Measurements from ENCODE around the gene ATP8B3.

The ATP8B3 gene

DNA sequence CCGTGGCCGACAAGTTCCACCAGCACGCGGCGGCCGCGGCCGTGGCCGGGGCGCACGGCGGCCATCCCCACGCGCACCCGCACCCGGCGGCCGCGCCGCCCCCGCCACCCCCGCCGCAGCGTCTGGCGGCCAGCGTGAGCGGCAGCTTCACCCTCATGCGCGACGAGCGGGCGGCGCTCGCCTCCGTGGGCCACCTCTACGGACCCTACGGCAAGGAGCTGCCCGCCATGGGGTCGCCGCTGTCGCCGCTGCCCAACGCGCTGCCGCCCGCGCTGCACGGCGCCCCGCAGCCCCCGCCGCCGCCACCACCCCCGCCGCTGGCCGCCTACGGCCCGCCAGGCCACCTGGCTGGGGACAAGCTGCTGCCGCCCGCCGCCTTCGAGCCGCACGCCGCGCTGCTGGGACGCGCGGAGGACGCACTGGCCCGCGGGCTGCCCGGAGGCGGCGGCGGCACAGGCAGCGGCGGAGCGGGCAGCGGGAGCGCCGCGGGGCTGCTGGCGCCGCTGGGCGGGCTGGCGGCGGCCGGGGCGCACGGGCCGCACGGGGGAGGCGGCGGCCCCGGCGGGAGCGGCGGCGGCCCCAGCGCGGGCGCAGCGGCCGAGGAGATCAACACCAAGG, 57.9 kb downstream of the ATP8B3 start:
- DNase-seq = no peak

DNA sequence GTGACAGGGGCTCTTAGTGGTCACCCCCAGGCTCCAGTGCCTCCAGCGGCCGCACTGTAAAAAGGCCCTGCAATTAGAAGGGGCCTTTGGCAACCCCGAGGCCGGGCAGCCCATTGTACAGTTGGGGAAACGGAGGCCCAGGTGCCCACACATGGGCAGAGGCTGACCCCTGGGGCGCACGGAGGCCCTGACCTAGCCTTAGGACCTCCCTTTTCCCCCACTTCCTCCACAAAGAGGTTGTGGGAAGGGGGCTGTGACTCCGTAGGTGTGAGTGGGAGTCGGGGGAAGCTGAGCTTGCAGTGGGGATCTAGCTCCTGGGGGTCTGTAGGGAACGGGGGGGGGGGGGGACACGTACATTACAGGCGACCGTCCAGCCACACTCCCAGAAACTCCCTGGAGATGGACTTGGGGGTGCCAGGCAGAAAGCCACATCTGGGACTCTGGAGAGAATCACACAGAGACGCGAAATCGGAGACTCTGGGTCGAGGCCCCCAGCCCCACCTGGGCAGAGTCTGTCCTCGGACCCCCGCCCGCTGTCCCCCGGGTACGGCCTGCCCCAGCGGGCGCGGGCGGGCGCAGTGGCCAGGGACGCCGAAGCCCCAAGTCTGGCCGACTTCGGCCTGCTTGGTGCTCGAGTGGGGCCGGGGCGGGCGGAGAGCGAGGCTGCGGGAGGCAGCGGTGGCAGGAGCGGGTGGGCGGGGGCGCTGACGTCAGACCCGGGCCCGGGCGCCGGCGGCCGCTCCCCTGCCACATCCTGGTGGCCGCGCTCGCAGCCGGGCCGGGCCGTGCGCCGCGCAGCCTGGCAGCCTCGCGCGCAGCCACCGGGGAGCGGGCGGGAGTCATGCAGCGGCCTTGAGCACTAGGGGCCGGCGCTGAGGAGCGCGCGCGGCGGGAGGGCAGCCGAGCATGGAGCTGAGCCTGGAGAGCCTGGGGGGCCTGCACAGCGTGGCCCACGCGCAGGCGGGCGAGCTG, 59.0 kb downstream of the ATP8B3 start, which contains the start of gene ONECUT3:
Gene ONECUT3 (plus strand): TSS at position 750 of the 972 bp plus-strand sequence. CDS start 157 bp downstream, at position 907.
- no peak for DNase-seq

DNA sequence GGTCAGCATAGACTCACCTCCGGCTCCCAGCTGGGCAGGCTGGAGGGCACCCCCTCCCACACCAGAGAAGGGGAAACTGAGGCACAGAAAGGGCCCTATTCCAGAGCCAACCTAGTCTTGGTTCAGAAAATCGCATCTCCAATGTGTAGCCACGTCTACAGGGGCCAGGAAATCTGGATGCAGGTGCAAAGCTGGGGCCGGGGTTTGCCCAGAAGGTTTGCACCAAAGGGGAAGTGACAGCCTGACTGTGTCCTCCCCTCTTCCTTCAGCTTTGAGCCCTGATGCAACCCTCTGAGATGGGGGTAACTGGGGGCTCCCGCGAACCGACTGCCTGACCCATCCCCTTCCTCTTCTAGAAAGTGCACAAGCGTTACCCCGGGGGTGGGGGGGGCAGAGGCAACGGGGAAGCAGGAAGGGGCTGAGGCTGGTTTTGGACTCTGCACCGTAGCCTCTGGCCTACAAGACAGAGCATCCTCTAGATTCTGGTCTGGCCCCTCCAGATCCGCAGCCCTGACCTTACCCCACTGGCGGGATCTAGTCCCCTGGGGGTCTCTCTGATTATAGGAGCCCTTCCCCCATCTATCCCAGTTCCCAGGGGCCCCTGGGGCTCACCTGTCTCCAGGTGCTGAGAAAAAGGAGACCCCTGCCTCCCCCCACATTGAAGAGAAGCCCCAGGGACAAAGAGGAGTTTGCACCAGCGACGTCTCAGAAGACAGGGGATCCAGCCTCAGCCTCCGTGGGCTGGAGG, 59.9 kb downstream of the ATP8B3 start:
- DNase-seq = no peak

DNA sequence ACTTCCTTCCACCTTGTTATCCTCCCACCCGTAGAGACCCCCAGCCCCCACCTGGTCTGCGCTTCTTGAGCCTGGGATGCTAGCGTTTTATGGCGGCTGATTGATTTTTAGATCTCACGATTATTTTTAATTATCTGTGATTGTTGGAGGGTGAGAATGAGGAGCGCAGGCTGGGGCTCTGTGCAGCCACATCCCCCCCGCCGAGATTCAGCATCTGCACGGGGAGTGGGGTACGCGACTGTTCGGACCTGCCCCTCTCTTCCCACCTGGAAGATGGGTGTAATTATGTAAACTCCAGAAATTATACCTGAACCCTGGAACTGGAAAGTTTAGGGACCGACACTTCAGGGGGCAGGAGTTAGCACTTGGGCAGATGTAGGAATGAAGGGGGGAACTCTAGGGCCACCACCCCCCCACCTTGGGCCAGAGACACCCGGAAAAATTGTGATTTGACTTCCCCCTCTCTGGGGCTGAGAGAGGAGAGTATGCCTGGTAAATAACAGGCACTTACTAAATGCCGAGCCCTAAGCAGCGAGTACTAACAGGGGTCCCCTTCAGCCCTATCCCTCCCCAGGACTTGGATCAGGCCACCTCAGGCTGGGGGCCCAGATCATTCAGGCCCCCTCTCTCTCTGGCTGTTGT, 60.6 kb downstream of the ATP8B3 start:
- no peak for DNase-seq

DNA sequence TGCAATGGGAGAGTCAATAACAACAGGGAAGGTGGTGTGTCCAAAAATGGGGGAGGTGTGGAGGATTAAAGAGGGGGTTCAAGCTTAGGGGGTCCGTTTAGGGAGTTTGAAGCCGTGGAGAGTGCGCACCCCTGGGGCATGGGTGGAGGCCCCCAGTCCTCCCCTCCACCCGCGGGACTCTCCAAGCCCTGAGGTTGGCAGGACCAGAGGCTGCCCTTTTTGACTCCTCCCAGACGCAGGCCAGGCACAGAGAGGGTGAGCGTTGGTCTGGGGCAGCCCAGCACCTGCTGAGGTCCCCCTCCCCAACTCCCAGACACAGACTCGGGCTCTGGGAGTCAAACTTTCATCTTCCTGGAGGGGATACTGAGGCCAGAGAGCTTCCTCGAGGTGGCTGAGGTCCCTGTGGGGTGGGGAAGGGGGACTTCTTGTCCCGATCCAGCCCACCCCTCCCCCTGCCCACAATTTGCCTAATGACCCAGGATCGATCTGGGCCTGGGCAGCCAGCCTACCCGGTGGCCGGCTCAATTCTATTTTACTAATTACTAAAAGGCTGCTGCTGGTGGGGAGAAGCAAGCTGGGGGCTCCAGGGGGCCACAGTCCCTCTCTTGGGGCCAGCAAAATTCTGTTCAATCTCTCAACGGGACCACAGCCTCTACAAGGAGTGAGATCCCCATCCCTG, 61.6 kb downstream of the ATP8B3 start:
- no peak for DNase-seq

DNA sequence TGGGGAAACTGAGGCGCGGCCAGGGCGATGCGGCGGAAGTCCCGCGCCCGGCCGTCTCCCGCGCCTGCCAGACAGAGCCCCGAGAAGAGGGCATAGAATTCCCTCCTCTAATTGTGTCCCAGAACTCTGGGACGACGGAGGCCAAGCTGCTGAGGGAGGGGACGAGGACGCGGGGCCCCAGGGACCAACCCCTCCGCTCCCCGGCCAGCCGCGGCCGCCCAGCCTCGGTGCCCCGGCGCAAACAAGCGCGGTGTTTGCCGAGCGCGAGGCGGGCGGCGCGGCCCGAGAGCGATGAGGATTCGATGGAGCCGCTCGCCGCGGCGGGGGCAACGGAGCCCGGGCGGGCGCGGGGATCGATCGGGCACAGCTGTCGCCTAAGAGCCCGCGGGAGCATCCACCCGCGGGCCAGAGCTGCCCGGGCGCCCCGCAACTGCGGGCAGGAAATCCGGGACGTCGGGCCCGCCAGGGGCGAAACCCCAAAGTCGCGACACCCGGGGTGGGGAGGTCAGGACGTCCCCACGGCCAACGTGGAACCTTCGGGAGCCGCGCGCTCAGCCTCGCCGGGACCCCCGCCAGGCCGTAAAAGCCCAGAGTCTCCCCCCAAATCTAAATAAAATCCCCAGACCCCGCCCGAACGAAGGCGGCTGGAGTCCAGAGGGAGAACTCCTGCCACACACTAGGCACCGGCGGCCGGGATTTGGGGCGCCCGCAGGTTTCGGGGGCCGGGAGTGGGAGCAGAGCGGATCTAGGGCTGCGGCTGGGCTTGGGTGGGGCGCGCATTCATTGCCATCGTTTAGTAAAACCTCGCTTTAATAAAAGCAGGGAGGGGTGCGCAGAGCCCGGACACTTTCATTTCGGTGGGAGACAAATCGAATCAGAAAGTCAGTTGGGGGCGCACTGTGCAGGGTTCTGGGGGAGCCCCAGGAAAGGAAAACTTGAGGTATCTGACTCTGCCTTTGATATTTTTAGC, 62.4 kb downstream of the ATP8B3 start:
- DNase-seq = no peak

DNA sequence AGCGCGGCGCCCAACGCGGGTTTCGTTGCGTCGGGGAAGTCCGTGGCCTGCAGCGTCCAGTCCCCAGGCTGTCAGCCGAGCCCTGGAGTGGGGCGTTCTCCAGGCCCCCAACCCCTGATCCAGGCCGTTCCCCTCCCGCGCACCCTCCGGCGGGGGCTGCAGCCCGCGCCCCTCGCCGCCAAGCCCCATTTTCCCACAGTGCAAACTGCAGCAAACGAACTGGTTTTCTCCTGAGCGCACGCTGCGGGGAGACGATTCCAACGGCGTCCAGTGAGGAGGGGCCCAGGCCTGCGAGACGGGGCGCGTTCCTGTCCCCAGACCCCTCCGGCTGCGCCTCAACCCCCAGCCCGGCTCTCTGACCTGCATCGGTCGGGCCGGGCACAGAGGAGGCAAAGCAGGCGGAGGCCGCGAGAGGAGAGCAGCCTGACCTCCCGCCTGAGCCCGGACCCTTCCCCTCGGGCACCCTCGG, 63.2 kb downstream of the ATP8B3 start:
- DNase-seq = no peak

DNA sequence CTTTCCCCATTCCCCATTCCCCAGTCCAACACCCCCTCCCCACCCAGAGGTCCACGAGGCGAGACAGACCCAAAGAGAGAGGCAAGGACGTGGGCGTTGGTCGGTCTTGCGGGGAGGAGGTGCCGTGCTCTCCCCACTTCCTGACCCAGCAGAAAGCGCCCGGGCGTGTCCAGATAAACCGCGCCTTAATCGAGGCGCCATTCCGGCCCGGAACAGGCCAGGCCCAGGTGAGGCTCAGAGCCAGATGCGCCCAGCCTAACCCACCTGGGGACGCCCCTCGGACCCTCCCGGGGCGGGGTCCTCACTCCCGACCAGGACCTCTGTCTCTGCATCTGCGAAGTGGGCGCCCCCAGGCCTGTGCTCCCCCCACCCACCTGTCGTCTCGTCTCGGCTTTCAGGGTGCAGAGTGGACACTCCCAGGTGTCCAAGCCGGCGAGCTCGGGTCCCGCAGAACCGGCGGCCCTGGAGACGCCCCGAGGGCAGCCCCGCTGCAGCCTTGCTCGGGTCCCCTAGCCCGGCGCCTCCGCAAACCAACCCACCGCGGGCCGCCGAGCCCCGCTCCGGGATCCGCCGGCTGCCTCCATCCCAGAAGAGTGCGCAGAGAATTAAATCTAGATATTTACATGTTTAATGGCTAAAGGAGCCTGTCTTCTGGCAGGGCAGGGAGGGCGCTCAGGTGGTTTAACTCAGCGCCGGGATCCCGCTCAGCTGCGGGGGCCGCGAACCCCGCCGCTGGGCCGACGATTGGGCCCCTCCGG, 63.8 kb downstream of the ATP8B3 start:
- no peak for DNase-seq

DNA sequence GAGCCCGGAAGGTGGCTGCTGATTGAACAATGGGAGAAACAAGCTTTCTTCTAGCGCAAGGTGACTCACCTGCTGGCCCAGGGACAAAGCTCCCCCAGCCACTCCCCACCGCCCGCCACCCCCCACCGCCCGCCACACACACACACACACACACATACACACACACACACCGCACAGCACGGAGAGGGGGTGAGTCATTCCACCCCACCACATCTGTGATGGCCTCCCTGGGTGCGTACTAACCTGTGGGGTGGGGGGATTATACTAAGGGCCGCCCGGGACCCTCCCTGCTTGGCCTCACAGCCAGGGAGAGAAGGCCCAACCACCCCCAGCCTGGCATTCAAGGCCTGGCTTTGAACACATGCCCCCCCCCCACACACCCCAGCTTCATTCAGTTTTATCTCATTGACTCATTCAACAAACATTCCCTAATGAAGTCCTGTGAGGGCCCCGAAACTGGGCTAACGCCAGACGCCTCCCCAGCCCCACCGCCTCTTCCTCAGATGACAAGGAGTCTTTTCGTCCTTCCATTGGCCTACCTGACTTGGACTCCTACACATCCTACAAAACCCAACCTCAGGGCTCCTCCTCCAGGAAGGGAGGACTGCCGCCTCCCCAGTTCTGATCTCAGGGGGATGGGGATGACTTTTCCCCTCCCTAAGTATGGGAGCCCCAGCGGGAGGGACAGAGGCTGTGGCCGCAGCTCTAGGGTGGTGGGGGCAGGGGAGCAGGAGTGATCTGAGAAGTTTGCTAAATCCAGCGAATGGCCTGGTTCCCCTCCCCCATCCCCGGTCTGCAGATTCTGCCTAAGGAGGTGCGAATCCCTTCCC, 64.6 kb downstream of the ATP8B3 start:
- peak; percentile 44 to 62 for DNase-seq

DNA sequence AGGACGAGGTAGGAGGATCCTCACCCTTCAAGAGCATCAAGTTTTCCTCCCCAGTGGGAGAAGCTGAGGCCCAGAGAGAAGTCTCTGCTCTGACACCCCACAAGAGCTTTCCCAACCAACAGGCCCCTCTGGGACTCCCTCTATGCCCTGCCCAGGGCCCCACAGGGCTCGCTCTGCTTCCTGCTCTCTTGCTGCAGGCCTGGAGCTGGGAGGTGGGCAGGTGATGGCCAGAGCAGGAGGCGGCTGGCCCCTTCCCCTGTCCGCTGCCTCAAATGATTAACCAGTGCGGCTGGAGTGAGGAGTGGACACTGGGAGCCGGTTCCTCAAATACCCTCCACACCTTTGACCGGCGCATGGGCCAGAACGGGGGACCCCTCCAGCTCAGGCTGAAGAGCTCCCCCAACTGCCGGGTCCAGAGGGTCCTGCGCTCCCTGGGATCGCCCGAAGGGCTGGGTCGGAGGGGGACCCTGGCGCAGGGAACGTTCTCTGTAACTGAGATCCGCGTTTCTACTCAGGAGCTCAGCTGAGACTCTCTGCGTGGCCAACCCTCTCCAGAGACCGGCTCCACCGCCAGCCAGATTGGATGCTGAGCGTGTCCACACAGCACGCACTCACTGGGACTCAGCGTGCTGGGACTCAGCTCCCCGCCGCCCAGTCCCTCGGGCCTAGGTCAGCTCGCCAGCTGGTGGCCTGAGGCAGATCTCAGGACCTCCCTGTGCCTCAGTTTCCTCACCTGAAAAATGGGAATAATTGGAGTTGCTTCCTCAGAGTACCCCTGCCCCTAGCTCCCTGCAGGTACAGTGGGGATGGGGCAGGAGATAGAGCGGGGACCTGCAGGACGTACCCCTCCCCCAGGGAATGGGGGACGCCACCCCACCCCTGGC, 65.4 kb downstream of the ATP8B3 start:
- DNase-seq = no peak

DNA sequence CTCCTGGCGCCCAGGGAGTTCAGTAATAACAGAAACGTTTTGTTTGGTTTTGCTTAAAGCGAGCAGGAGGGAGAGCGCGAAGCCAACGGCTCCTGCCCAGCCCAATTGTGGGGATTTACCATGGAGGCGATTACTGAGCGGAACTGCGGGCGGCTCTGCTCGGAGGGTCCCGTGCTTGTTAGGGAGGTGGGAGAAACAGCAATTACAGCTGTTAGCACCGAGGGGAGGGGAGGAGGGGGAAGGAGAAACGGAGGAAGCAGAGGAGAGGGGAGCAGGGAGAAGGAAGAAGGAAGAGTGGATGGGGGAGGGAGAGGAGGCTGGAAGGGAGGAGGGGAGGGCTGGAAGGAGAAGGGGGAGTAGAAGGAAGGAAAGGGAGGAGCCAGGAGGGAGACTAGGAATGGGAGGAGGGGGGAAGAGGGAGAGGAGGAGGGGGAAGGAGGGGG, 66.5 kb downstream of the ATP8B3 start:
- DNase-seq = no peak

DNA sequence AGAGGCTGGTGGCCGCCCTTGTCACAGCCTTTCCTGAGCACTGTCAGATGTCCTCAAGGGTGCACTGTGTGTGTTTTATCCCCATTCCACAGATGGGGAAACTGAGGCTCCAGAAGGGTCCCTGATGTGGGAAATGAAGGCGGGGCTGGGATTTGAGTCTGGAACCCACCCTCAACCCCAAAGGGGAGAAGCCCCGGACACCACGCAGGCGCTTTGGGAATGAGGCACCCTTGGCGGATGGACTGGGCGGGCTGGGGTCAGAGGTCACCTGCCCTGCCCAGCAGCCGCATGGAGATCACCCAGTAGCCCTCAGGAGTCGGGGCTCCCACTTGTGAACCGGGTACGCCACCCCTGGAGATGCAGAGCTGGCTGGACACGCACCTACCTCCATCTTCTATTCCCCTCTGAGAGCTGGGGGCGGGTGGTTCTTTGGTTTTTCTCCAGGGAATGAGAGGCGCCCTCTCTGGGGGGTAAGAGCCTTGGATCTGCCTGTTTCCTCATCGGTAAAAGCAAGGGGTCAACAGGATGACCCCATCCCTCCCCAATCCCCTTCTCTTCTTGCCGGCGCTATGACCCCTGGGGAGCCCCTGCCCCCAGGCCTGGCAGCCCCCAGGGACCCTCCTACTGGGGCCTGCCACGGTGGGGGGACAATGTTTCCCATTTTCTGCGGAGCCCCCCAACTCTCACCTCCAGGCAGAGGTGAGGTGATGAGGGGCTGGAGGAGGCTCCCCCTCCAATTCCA, 67.1 kb downstream of the ATP8B3 start:
- DNase-seq = no peak

DNA sequence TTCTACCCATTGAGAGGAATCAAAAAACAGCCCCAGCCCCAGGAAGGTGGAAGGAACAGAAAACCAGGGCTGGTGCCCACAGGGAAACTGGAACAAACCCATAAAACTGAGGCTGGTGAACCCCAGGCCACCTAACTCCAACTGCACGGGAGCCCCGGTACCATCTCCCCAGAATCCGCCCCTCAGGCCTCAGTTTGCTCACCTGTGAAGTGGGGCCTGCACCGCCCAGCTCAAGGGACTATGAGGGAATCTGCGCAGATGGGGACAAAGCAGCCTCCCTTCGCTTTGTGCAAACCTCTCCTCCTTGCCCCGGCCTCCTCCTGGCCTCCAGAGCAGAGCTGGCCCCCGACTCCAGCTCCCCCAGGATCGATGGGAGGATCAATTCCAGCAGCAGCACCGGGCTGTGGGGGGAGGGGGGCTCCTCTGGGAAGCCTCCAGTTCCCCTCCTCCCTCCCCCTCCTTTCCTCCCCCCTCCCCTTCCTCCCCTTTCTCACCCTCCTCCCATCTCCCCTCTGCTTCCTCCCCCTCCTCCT, 67.9 kb downstream of the ATP8B3 start:
- DNase-seq = no peak

DNA sequence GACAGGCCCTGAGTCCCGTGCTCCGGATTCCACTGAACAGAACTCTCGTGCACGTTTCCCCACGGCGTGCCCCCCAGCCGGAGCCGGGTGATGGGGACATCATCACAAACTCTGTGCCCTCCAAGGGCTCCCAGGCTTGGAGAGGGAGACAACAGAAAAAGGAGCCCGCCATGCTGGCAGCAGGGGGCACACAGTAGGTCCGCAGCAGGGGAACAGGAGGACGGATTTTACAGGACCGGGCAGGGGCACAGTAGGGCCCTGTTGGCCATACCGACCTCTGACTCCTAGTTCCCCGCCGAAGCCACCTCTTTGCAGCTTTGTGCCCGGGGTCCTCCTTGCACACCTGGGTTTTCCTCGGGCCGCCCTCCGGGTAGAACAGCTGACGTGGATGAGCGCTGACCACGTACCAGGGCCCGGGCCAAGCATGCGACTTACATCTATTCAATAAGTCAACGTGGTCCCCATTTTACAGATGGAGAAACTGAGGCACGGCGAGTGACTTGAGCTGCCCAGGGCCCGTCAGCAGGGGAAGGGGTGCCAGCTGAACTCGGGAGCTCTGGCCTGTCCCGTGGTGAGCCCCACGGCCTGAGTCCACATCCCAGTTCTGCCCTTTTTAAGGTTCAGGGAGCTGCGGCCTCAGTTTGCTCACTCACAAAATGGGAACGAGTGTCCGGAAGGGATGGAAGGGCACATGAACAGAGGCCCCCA, 68.9 kb downstream of the ATP8B3 start:
- no peak for DNase-seq

DNA sequence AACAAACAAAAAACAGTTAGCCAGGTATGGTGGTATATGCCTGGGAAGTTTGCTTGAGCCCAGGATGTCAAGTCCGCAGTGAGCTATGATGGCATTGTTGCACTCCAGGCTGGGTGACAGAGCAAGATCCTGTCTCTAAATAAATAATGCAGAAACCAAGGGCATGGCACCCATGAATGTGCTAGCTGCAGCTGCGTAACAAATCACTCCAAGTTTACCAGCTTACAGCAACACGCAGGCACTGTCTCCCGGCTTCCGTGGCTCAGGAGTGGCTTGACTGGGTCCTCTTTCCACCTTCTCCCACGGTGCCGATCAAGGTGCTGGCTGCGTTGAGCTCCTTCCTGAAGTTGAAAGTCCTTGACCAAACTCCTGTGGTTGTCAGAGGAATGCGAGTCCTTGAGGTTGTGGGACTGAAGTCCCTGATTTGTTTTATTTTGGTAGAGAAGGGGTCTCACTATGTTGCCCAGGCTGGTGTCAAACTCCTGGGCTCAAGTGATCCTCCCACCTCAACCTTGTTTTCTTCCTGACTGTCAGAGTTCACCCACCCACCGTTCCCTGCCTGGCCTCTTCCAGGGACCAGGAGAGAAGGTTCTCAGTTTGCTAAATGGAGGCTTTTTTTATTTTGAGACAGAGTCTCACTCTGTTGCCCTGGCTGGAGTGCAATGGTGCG, 72.0 kb downstream of the ATP8B3 start:
- DNase-seq = no peak

DNA sequence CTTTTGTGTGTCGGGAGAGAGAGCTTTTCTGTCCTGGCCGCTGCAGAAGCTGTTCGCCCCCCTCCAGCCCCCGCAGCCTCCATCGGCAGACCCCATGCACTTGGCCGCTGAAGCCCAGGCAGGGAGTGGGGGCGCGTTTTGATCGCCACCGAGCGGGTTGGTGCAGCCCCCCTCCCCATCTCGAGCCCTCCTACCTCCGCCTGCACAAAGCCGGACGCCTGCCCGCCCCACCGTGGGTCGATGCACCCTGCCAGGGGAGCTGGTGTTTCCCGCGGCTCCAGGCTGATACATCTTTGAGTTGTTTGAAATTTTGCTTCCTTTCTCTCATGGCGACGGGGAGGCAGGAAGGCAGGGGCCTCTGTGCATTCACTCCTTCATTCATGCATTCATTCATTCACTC, 75.1 kb downstream of the ATP8B3 start:
- no peak for DNase-seq
